GM23248 (cell line): ENCODE results near the gene PRAMEF12.

Experiments used
- EZH2 ChIP-seq: fragments of 200-600 bp; sonication (generic); IDR thresholded peaks from 2 replicates; pipeline ENCODE4 v1.6.1; 2018; ENCODE audit warnings: antibody characterized with exemption, mild to moderate bottlenecking; ENCODE audit not compliant: insufficient read depth, poor library complexity, severe bottlenecking
- EZH2phosphoT487 ChIP-seq: fragments of 200-600 bp; sonication (generic); IDR thresholded peaks from 2 replicates; pipeline ENCODE4 v1.6.1; 2018; ENCODE audit warnings: antibody characterized with exemption, moderate library complexity, mild to moderate bottlenecking, low read depth; ENCODE audit not compliant: insufficient read depth

- no peak for TF ChIP-seq EZH2phosphoT487
- no peak for TF ChIP-seq EZH2
Observed at GRCh38 chr1:12745126-12745991, 28.2 kb upstream of the PRAMEF12 start.
